Activated CD8-positive, alpha-beta memory T cell treated with anti-CD3 and anti-CD28 coated beads, Interleukin-2, amount 50 U/mL, for 24 hours (primary cell): Measurements from ENCODE around the gene CBX2.

Source experiments
- DNase-seq: peaks from one replicate; pipeline ENCODE4 v3.0.0-alpha.2; 2020; ENCODE audit errors: extremely low read depth

CBX2 gene

GRCh38 chr17:79799538-79800324, 21.8 kb downstream of the CBX2 start:
- DNase-seq = no peak

DNA sequence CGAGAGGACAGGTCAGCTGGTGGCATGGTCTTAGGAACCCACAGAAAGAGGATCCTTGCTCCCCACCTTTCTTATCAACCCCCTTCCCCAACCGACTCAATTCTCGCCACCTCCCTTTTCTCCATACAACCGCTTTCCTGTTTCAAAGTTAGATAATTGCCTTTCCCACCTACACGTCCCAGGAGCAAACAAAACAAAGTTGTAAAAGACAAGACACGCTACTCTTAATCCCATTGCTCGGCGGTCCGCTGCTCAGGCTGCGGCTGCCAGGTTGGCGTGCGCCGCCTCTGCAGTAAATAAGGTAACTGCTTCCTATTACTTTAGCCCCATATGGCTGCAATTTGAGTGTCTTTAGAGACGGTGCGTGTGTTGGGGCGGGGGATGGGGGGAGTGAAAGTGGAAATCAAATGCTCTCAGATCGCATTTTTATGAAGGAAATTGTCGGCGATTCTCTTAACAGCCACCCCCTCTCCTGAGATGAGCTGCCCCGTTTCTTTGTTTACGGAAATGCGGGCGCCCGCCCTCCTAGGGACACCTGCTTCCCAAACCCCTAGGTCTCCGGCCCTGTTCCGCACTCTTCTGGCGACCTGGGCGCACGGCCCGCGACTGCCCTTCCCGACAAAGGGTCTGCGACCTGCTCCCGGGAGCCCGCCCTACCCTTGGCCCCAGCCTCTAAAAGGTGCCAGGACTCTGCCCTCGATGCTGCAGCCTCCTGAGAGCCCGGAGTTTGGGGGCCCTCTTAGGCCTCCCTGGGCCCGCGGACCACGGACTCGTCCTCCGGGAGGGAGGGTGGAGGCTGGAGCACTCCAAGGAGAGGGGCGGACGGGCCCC, 22.6 kb downstream of the CBX2 start:
- DNase-seq = no peak

DNA sequence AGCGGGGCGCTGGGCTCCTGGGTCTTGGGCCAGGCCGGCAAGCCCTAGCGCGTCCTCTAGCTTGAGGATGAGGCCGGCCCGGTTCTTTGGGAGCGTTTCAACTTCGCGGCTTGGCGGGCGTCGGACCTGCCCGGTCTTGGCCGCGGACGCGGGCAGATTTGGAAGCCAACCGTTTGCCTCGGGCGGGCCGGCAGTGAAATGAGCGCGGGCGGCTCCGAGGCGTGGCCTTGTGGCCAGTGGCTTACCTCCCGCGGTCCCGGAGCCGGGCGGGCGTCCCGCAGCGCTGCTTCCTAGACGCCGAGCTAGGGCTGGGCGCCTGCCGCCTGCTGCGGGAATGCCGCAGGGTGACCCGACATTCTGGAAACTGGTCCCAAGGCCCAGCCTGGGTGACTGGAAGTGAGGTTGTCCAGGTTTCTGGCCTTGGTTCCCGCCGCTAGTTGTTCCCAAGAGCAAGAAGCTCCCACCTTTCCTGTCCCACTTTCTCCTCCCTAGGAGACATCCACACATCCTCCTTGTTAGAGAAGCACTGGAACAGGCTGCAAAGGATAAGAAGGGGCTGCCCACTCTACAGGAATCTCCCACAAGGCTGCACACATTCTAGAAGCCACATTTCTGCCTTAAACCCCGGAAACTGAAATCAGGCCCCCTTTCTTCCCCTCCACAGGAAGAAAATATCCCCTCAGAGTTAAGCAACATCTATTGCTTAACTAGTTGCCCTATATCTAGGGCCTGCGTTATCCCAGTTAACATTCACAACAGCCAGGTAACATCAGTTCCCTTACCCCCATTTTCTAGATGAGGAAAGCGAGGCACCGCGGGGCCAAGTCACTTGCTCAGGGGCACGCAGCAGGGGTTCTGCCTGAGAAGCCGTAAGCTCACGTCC, 23.4 kb downstream of the CBX2 start:
- no peak for DNase-seq

- no peak for DNase-seq
Measured at GRCh38 chr17:79802039-79802735, 24.2 kb downstream of the CBX2 start.

- no peak for DNase-seq
Measured at GRCh38 chr17:79802736-79803420, 24.9 kb downstream of the CBX2 start.

GRCh38 chr17:79803421-79803996, 25.6 kb downstream of the CBX2 start:
- no peak for DNase-seq

- DNase-seq = peak; percentile 49
Measured at GRCh38 chr17:79803997-79804855, 26.3 kb downstream of the CBX2 start.

GRCh38 chr17:79804856-79805696, 27.1 kb downstream of the CBX2 start:
- DNase-seq = no peak

- DNase-seq = no peak
Measured at GRCh38 chr17:79806446-79806760, 28.5 kb downstream of the CBX2 start.

- no peak for DNase-seq
Measured at GRCh38 chr17:79806863-79807720, 29.1 kb downstream of the CBX2 start.

DNA sequence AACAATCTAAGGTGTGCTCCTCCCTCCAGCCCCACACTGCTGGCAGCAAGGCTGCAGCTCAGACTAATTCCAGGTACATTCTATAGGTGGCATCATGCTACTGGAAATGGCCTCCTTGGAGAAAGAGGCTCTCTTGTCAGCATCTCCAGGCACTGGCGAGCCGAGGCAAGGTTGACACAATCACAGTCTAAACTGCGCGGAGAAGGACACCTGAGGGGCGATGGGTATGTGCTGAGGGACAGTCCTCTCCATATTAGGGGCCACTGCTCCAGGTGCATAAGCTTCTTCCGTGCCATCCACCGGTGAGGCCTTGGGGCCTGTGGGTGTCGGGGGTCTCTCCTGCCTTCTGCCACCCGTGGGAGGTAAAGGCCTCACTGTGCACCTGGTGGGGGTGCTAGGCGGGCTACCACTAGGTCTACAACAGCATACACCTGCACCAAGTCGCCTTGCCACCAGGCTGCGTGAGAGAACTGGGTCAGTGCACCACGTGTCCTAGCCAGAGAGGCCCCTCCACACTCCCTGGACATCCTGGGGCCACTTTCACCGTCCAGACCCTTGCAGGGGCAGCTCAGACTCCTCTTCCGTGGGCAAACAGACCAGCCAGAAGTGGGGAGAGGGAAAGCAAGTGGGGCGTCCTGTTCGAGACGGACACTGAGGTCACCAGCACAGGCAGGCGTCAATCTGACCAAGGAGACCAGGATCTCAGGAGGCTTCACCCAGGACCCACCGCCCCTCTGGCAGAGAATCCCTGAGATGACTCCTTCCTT, 31.0 kb downstream of the CBX2 start:
- no peak for DNase-seq

DNA sequence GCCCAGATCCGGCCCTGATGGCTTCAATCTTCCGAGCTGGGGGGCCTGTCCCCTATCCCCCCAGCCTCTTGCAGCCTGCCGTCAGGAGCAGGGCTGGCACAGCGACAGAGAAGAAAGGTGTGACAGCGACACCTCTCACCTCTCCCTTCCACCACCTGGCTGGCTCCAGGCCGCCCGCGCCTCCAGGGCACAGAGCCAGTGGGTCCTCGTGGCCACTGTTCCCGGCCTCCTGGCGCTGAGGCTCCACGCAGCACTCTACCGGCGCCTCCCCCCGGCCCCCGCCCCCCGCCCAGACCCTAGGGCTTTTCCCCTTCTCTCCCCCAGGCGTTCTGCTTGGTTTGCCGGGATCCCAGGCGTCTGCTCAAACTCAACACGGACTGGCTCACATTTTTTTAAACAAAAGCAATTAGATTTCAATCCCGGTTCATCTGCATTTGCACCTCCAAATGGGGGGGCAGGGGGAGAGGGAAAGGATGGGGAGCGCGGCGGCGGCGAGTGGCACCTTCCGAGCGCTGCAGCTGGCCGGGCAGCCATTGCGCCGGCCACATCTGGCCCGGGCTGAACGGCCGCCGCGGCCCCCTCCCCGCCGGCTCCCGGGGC, 31.7 kb downstream of the CBX2 start:
- no peak for DNase-seq

DNA sequence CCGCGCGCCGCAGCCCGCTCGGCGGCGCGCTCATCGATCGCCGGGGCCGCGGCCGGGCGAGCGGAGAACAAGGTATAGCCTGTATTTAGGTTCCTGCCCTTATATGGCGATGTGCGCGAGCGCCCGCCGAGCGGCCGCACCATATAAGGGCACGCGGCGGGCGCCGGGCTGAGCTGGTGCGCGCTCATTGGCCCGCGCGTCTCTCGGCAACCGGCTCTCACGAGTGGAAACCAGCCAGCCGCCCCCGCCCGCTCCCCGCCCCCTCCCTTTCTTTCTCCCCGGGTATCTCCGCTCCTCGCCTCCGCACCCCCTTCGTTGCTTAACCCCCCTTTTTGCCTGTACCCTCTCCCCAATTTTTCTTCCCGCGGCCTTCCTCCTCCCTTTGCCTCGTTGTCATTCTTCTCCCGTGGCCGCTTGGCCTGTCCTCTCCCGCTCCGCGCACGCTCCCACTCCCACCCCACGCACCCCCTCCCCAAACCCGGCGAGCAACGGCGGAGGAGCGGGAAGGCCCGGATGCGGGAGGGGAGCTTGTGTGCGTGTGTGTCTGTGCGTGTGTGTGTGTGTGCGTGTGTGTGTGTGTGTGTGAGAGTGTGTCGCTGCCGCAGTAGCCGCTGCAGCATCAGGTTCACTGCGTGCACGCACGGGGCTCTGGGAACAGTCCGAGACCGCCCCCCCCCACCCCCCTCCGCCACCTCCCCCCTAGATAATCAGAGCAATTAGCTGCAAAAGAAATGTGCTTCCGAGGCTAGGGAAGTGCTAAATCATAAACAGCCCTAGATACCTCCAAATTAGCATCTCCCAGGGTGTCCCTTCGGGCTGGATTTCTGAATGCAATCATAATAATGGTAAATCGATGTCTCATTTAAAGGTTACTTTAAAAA, 32.4 kb downstream of the CBX2 start:
- peak; percentile 29 for DNase-seq

DNA sequence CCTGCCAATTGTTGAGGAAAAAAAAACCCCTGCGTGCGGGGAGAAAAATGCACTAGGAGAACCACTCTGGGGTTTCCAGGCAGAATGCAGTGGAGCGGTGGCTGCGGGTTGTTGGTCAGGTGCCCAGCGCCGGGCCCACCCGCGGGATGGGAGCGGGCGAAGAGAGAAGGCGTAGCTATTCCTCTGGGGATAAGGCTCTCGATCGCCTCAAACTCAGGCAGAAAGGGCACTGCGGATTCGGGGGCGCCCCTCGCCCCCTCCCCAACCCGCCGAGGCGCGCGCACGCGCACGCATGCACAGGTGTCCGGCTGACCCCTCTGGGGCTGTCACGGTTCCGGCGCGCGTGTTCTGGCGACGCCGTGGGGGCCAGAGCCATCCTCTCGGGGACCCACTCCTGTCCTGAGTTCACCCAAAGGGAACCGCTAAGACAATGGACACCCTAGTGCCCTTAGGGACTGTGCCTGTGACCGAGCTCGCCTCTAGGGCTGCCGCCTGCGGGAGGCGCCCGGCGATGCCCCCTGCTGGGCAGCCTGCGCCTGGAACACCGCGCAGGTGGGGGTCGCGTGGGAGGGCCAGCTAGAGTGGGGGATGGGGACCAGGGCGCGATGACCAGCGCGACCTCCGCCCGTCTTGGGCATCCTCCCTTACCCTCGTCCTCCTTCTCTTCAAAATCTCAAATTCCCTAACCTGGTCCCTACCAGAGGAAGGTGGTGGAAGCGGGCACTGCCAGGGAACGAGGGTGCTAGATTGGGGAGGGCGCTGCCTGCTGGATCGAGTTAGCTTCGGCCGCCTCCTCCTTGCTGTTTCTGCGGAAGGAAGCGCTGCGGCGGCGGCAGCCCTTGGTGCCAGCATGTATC, 33.3 kb downstream of the CBX2 start:
- no peak for DNase-seq
